ENCODE data around the gene COL19A1. TPM values are rescaled to one million over a fixed set of nuclear protein-coding genes. Genes with fewer than 3 reads are reported as not detected.

Gene COL19A1
- total and polyA plus RNA-seq, 9 of the 15 experiments (the other 6 are each of a cell fraction or from before 2014, with no cell fraction given) = not detected

DNA sequence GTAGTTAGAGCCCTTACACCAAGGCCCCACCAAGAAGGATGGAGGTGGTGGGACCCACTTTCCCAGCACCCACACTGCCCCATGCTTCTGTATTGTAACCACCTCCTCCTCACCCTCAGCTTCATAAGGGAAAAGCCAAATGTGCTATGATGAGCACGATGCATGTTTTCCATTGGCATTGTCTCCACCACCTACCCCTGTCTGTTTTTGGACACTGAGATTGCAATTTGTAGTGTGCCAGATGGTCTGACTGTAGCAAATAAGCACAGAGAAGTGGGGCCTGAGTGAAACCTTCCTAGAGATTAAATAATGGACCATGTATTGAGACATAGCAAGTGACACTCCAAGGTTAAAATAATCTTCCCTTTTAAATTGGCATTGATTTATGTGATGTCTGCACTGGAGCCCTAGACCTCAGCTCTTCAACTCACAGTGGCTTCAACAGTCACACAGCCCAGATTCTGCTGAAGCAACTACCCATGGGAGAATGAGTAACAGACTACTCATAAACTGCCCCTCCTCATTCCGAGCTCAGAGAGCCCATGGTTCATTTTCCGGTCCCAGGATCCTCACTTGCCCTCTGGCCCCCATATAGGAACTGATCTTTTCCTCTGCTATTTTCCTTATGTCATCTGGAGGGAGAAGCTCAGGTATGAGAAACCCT, 258.7 kb downstream of the COL19A1 start:
- Histone ChIP-seq H3K9me1 (ENCODE audit: control insufficient read depth, insufficient read depth, low read length) (no peaks in the 10 kb centered on the region), H3K4me1 (replicated peaks in 1 of 2; ENCODE audit: control insufficient read depth in 2 of 2, insufficient read depth in 2 of 2, low read length in 2 of 2) (no peaks in the 10 kb centered on the region), H3K27ac (ENCODE audit: extremely low read depth, low read depth, low read length) (no peak overlapping the region), H3K4me2 (ENCODE audit: insufficient read depth, low read length) (no peak overlapping the region), H3K4me3 (no peak overlapping the region), H2AFZ (ENCODE audit: low read depth, low read length) (no peak overlapping the region), H3K36me3 (ENCODE audit: control insufficient read depth, insufficient read depth, low read length) (no peaks in the 10 kb centered on the region), H4K20me1 (replicated peaks; ENCODE audit: control insufficient read depth, insufficient read depth, low read length) (no peaks in the 10 kb centered on the region), H3K79me2 (ENCODE audit: control insufficient read depth, insufficient read depth, low read length) (no peaks in the 10 kb centered on the region), H3K9me3 (replicated peaks; ENCODE audit: control insufficient read depth, insufficient read depth, low read depth, low read length) (no peaks in the 10 kb centered on the region), H3K27me3 (ENCODE audit: control insufficient read depth in 2 of 2, insufficient read depth in 2 of 2, low read length in 2 of 2) (no peaks in the 10 kb centered on the region), H3K9ac (ENCODE audit: insufficient read depth in 1 of 2, low read depth in 2 of 2, low read length in 2 of 2) (no peak overlapping the region)
- in situ Hi-C loops (cut with MboI) = no loop called here
- FAIRE-seq (no peak), ATAC-seq (no peak), DNase-seq (ENCODE audit: extremely low read depth in 1 of 4, low spot score in 3 of 4) (no peak)
- CTCF ChIA-PET (ENCODE audit: low intra/inter-chr PET ratio) = no interaction called here
- intact Hi-C loops (cut with micrococcal nuclease) = no loop called here
- WGBS (ENCODE audit: insufficient coverage, low coverage, missing lambda C conversion rate) = 4% methylated on average over 3 of the region's 3 CpGs
- BruUV-seq (replicated peaks) = no TSS peak
- TF ChIP-seq ZNF780A (CRISPR knock-in tag; IDR thresholded peaks at IDR 0.05) = no peak
- TF ChIP-seq HEY1 (CRISPR knock-in tag; IDR thresholded peaks at IDR 0.05; ENCODE audit: borderline replicate concordance) = no peak
- TF ChIP-seq PCBP1 (IDR thresholded peaks at IDR 0.05; ENCODE audit: low read depth, low read length, poor library complexity, severe bottlenecking) = no peak
- TF ChIP-seq TCFL5 (CRISPR knock-in tag; conservative IDR thresholded peaks at IDR 0.05) = no peak
- no peak for TF ChIP-seq KLF16 (IDR thresholded peaks at IDR 0.05)
- TF ChIP-seq RBM17 (IDR thresholded peaks at IDR 0.05; ENCODE audit: borderline replicate concordance, low read depth, low read length) = no peak
- TF ChIP-seq RUNX1 (IDR thresholded peaks at IDR 0.05; ENCODE audit: low read depth) = no peak
- no peak for TF ChIP-seq ZNF174 (CRISPR knock-in tag; IDR thresholded peaks at IDR 0.05)
- TF ChIP-seq XRCC5 (IDR thresholded peaks at IDR 0.05; ENCODE audit: low read depth, low read length) = no peak
- TF ChIP-seq ZFP30 (CRISPR knock-in tag; IDR thresholded peaks at IDR 0.05; ENCODE audit: borderline replicate concordance) = no peak
- TF ChIP-seq ZNF717 (CRISPR knock-in tag; IDR thresholded peaks at IDR 0.05) = no peak
- no peak for TF ChIP-seq MCM3 (IDR thresholded peaks at IDR 0.05)
- TF ChIP-seq CHCHD3 (CRISPR knock-in tag; IDR thresholded peaks at IDR 0.05) = no peak
- TF ChIP-seq ZNF695 (CRISPR knock-in tag; IDR thresholded peaks at IDR 0.05) = no peak
- TF ChIP-seq CREB3L1 (IDR thresholded peaks at IDR 0.05; ENCODE audit: borderline replicate concordance, low read depth) = no peak
- no peak for TF ChIP-seq ZNF146 (CRISPR knock-in tag; IDR thresholded peaks at IDR 0.05; ENCODE audit: unreplicated experiment)
- TF ChIP-seq FOXJ3 (CRISPR knock-in tag; IDR thresholded peaks at IDR 0.05) = no peak
- TF ChIP-seq SETDB1 (IDR thresholded peaks at IDR 0.05; ENCODE audit: low read length) = no peak
- TF ChIP-seq ZNF274 (IDR thresholded peaks at IDR 0.05; ENCODE audit: borderline replicate concordance, low read depth, low read length) = no peak
- POLR2A ChIA-PET = no interaction called here
